HCT116 (cell line): ENCODE data around the gene TYROBP. TPM values are rescaled to one million over a fixed set of nuclear protein-coding genes. Genes with fewer than 3 reads are reported as not detected.

Experiments
- ATAC-seq: fragments of 200-7000 bp; cut with Tn5 transposase; 2 replicates; pipeline ENCODE4 v1.9.1; 2020; ENCODE audit warnings: mild to moderate bottlenecking, moderate library complexity
- BruUV-seq: library from RNA; stranded (reverse); fragments of 400-500 nt; replicated peaks from 2 replicates; lab custom pipeline; 2021; lab: Mats Ljungman, UMichigan
- CTCF ChIA-PET: fragments of 300-600 bp; sonication (Branson Sonifier 250); formaldehyde crosslinking; loops from one replicate; lab custom pipeline; 2021; ENCODE audit warnings: antibody characterized with exemption; lab: Charles Lee
- POLR2A ChIA-PET: fragments of 300-600, 350-600 bp; sonication (Branson Sonifier 250); formaldehyde crosslinking; loops from one replicate; lab custom pipeline; 2021; ENCODE audit warnings: antibody characterized with exemption; lab: Charles Lee
- RAD21 ChIA-PET, 2 experiments: fragments of 300-600 bp; sonication (Branson Sonifier 250); formaldehyde crosslinking; loops; one replicate each; lab custom pipeline; 2023; ENCODE audit warnings: low total read pairs in 2 of 2; ENCODE audit not compliant: uncharacterized antibody in 2 of 2, unreplicated experiment in 2 of 2, low non-redundant PET in 1 of 2; lab: Charles Lee
- DNase-seq: peaks from one replicate; pipeline ENCODE4 v3.0.0-alpha.2; 2010; ENCODE audit warnings: low read depth, low spot score
- H2AFZ ChIP-seq: fragments of 200-600 bp; shearing (Covaris generic), sonication (generic); 2 replicates; pipeline ENCODE4 v1.6.1; 2017; ENCODE audit warnings: low read depth, mixed run types, mixed read lengths, antibody characterized with exemption, low read length; ENCODE audit not compliant: poor library complexity, severe bottlenecking
- H3K27ac ChIP-seq: 2 replicates; pipeline ENCODE4 v1.5.1; 2012; ENCODE audit warnings: low read depth, low read length
- H3K27me3 ChIP-seq: fragments of 200-600 bp; sonication (generic); 2 replicates; pipeline ENCODE4 v1.6.1; 2016; ENCODE audit warnings: mixed run types, low read length, mixed read lengths; ENCODE audit not compliant: insufficient read depth
- H3K36me3 ChIP-seq, 2 experiments: fragments of 200-500 bp in 1 of 2; fragments of 200-600 bp in 1 of 2; sonication (Bioruptor generic) in 1 of 2; sonication (generic) in 1 of 2; 2 replicates each; pipeline versions ENCODE4 v1.5.1 to v1.6.1; 2014 to 2016; ENCODE audit warnings: low read length in 2 of 2, inconsistent platforms in 1 of 2, mixed read lengths in 1 of 2, mixed run types in 1 of 2; ENCODE audit not compliant: insufficient read depth in 2 of 2, control insufficient read depth in 1 of 2
- H3K4me1 ChIP-seq, 2 experiments: fragments of 200-600 bp in 1 of 2; sonication (generic) in 1 of 2; 2 replicates each; pipeline versions ENCODE4 v1.5.1 to v1.6.1; 2012 to 2017; ENCODE audit warnings: low read length in 2 of 2, inconsistent platforms in 1 of 2, mild to moderate bottlenecking in 1 of 2, mixed read lengths in 1 of 2, mixed run types in 1 of 2, moderate library complexity in 1 of 2; ENCODE audit not compliant: insufficient read depth in 2 of 2, control insufficient read depth in 1 of 2
- H3K4me2 ChIP-seq: fragments of 200-600 bp; sonication (generic); 2 replicates; pipeline ENCODE4 v1.6.1; 2017; ENCODE audit warnings: mixed run types, low read length, mixed read lengths
- H3K4me3 ChIP-seq, 2 experiments: fragments of 200-600 bp in 1 of 2; sonication (generic) in 1 of 2; replicated peaks in 1 of 2; 2 replicates each; pipeline ENCODE4 v1.5.1; 2011 to 2016; ENCODE audit warnings: low read length in 2 of 2, control low read depth in 1 of 2, low read depth in 1 of 2, mild to moderate bottlenecking in 1 of 2, mixed read lengths in 1 of 2, mixed run types in 1 of 2
- H3K79me2 ChIP-seq: fragments of 200-600 bp; sonication (generic); 2 replicates; pipeline ENCODE4 v1.6.1; 2017; ENCODE audit warnings: mild to moderate bottlenecking, mixed run types, low read length, moderate library complexity, mixed read lengths; ENCODE audit not compliant: insufficient read depth
- H3K9ac ChIP-seq: fragments of 200-600 bp; sonication (generic); 2 replicates; pipeline ENCODE4 v1.6.1; 2016; ENCODE audit warnings: low read length, mixed read lengths
- H3K9me2 ChIP-seq: fragments of 200-600 bp; sonication (generic), shearing (Covaris generic); 2 replicates; pipeline ENCODE4 v1.6.1; 2017; ENCODE audit warnings: mixed run types, mild to moderate bottlenecking, moderate library complexity; ENCODE audit not compliant: insufficient read depth
- H3K9me3 ChIP-seq, 2 experiments: fragments of 200-500 bp in 1 of 2; fragments of 200-600 bp in 1 of 2; sonication (Bioruptor generic) in 1 of 2; sonication (generic) in 1 of 2; 2 replicates each; pipeline ENCODE4 v1.6.1; 2014 to 2017; ENCODE audit warnings: low read length in 2 of 2, mixed read lengths in 2 of 2, inconsistent platforms in 1 of 2, low read depth in 1 of 2, mild to moderate bottlenecking in 1 of 2, mixed run types in 1 of 2, moderate library complexity in 1 of 2; ENCODE audit not compliant: control insufficient read depth in 1 of 2, insufficient read depth in 1 of 2
- H4K20me1 ChIP-seq: fragments of 200-600 bp; sonication (generic), shearing (Covaris generic); 2 replicates; pipeline ENCODE4 v1.6.1; 2017; ENCODE audit warnings: mixed run types, mild to moderate bottlenecking, moderate library complexity; ENCODE audit not compliant: insufficient read depth
- EGR1 ChIP-seq: IDR thresholded peaks from 2 replicates; pipeline ENCODE4 v1.6.1; 2012; ENCODE audit warnings: low read depth
- EZH2phosphoT487 ChIP-seq: fragments of 200-600 bp; IDR thresholded peaks from 2 replicates; pipeline ENCODE4 v1.6.1; 2018; ENCODE audit warnings: antibody characterized with exemption, borderline replicate concordance
- POLR2A ChIP-seq: IDR thresholded peaks from 2 replicates; pipeline ENCODE4 v1.7.0; 2011; ENCODE audit warnings: borderline replicate concordance; ENCODE audit not compliant: insufficient read depth, insufficient read length; ENCODE audit errors: extremely low read depth
- POLR2AphosphoS5 ChIP-seq: IDR thresholded peaks from 2 replicates; pipeline ENCODE4 v1.6.1; 2011; ENCODE audit warnings: mild to moderate bottlenecking, low read depth, low read length, moderate library complexity
- RAD21 ChIP-seq: IDR thresholded peaks from 2 replicates; pipeline ENCODE4 v1.6.1; 2012; ENCODE audit warnings: low read depth, mild to moderate bottlenecking
- REST ChIP-seq: IDR thresholded peaks from 2 replicates; pipeline ENCODE4 v1.6.1; 2012; ENCODE audit warnings: low read depth
- TCF7L2 ChIP-seq: IDR thresholded peaks from 2 replicates; pipeline ENCODE4 v1.7.0; 2011; ENCODE audit warnings: borderline replicate concordance, inconsistent platforms; ENCODE audit not compliant: insufficient read depth, insufficient read length; ENCODE audit errors: extremely low read depth
- YY1 ChIP-seq: IDR thresholded peaks from 2 replicates; pipeline ENCODE4 v1.6.1; 2011; ENCODE audit warnings: low read length, low read depth, moderate library complexity, mild to moderate bottlenecking; ENCODE audit not compliant: insufficient replicate concordance; ENCODE audit errors: extremely low read depth
- intact Hi-C: fragments of 100-400 bp; cut with micrococcal nuclease; formaldehyde crosslinking; loops from 2 replicates; pipeline ENCODE4 v1.10.0; 2022
- total RNA-seq: library from RNA; stranded (reverse); gene quantifications from one replicate; pipeline ENCODE4 v1.2.1, GENCODE V29; 2021; ENCODE audit not compliant: unreplicated experiment

The TYROBP gene
- total RNA-seq, 1 experiment from 2014 or later, result 0.49 TPM

- TF ChIP-seq YY1 (no peak), EGR1 (peak; percentile 33; the same call in 1 of the 2 replicates)
- Histone ChIP-seq H3K4me2 (peak overlapping the region; percentile 9; the same call in 1 of the 2 replicates), H3K9me2 (no peaks in the 10 kb centered on the region), H3K9me3 (no peaks in the 10 kb centered on the region), H3K4me3 (no peak overlapping the region), H2AFZ (no peak overlapping the region), H4K20me1 (no peaks in the 10 kb centered on the region), H3K36me3 (no peaks in the 10 kb centered on the region), H3K27me3 (no peaks in the 10 kb centered on the region), H3K4me1 (peaks cover 11 to 20% of the 10 kb centered on the region in 2 experiments), H3K9ac (no peak overlapping the region), H3K27ac (no peak overlapping the region), H3K79me2 (no peaks in the 10 kb centered on the region)
- intact Hi-C loops, result no loop called here
- CTCF ChIA-PET, result interaction anchor here (0.6 kb wide), 1 partner anchor 55 kb away, joined by 5 read pairs; no protein-coding TSS in a partner anchor
- POLR2A ChIA-PET, result no interaction called here
- BruUV-seq, result no TSS peak
- DNase-seq (no peak), ATAC-seq (no peak)
- RAD21 ChIA-PET, result no interaction called here
Observed at GRCh38 chr19:35913589-35913988, 5.5 kb upstream of the TYROBP start.

GRCh38 chr19:35911790-35912189 is 3.7 kb upstream of the TYROBP start:
- intact Hi-C loops, result no loop called here
- Histone ChIP-seq H4K20me1 (no peaks in the 10 kb centered on the region), H3K27me3 (no peaks in the 10 kb centered on the region), H3K4me1 (peaks cover 11 to 25% of the 10 kb centered on the region in 2 experiments), H3K9ac (no peak overlapping the region), H3K9me2 (no peaks in the 10 kb centered on the region), H3K79me2 (no peaks in the 10 kb centered on the region), H3K9me3 (no peaks in the 10 kb centered on the region), H3K36me3 (no peaks in the 10 kb centered on the region), H3K4me2 (peak overlapping the region; percentile 56), H3K27ac (0 out of 2 replicates have a peak overlapping the region, but pooled peaks have one; percentile 38), H3K4me3 (no peak overlapping the region), H2AFZ (no peak overlapping the region)
- CTCF ChIA-PET, result interaction anchor here (1.3 to 1.6 kb wide), 2 partner anchors 19 to 30 kb away, joined by 3 to 5 read pairs; no protein-coding TSS in a partner anchor
- POLR2A ChIA-PET, result interaction anchor here (0.6 kb wide), 1 partner anchor 737 kb away, joined by 3 read pairs; no protein-coding TSS in a partner anchor
- no peak for TF ChIP-seq POLR2AphosphoS5
- no peak for TF ChIP-seq POLR2A
- no peak for TF ChIP-seq YY1
- TF ChIP-seq REST, result no peak
- TF ChIP-seq RAD21, result no peak
- TF ChIP-seq TCF7L2, result no peak
- TF ChIP-seq EGR1, result no peak
- no peak for TF ChIP-seq EZH2phosphoT487
- BruUV-seq, result no TSS peak
- RAD21 ChIA-PET, result no interaction called here
- peak; percentile 63 for ATAC-seq
- peak; percentile 38 for DNase-seq
